Non-pigmented ciliary epithelial cell (primary cell): ENCODE data around the gene ROS1.
A peak's percentile ranks its signal among the peaks of the same experiment; 100 is the strongest.

Experiments used
- DNase-seq: peaks from one replicate; pipeline ENCODE4 v3.0.0-alpha.2; 2010; ENCODE audit warnings: low read depth

ROS1 gene

DNA sequence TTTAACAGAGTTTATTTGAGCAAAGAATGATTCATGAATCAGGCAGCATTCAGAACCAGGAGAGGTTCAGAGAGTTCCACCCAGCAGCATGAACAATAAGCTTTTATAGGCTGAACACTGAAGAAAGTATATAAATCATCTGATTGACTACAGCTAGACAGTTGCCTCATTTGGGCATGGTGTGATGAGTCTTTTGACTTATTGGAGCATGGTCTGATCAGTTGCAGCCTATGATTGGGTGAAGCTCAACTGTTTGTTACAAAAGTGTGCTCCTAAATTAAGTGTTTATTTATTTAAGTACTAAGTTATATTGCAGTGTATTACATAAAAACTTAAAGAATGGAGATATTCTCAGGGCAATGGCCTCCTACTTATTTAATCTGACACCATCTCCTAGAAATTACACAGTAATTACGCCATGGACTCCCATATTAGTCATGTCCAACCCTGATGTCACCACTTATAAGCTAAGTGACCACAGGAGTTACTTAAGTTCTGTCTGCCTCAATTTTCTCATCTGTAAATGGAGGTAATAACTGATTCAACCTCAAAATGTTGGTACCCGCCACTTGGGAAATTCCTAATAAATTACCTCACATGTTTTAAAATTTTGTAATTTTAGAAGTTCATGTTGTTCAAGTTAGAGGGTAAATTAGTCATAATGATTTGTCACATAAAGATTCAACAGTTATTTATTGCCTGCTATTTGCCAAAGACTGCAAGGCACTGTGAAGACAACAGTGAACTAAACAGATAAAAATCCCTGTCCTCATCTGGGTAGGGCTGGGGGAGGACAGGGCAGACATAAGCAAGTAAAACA is 15.2 kb upstream of the ROS1 start:
- peak; percentile 87 for DNase-seq

DNA sequence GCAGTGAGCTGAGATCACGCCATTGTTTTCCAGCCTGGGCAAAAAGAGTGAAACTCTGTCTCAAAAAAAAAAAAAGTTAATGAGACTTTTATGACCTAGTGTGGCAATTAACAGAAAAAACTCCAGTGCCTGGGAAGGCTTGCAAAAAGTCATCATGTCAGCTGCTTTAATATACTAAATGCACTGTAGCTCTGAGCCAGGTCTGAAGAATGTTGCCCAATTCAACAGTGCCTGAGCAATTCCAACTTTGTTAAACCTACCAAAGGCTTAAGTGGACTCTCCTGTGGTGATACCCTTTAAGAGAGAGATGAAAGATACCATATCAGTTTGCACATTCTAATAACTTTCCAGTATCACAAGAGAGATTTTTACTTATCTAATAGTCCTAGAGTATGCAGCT is 6.5 kb upstream of the ROS1 start:
- DNase-seq, result no peak

DNA sequence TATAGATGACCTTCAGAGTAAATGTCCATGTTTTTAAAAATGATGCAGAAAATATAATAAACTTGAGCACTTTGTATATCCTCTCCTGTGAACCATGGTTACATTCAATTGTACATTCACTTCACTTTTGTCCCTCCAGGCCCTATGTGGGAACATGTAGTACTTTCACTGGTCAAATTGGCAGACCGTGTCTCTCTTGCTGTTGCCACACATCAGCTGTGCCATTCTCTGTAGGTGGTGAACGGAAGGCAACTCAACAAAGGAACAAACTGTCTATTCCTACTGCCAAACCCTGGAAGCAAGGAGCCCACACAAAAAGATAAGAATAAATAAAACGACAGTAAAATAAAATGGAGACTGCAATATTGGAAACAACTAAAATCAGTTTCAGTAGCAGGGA is 2.0 kb downstream of the ROS1 start:
- no peak for DNase-seq

DNA sequence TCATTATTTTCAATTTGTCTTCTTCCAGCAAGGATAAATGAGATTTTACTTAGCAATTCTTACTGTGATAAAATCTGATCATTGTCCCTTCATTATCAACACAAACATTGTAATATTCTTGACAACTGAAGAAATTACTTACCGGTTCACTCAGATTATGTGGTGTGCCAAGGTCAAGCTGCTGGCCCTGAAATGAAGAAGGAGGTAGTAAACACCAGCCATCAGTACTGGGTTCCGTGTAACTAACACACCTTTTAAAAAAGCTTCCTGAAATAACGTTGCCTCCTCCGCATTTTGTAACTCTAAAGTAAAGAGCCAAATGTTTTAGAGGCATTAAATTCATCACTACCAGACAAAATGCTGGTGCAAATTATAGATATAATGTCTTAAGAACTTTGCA is 7.4 kb downstream of the ROS1 start:
- DNase-seq, result no peak

DNA sequence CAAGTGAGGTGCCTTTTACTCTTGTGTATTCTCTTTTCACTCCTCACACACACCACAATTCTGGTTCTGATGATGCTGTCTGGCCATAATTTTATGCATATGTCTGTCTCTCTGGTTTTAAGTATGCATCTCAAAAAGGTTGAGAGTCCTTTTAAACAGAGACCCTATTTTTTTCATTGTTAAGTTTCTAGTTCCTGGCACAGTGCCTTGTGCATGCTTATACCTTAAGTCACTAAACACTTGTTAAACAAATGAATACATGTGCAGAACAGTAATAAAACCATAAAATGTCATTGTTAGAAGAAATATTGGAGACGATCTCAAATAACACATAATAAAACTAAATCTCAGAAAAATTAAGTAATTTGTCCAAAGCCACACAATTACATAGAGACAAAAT is 7.9 kb downstream of the ROS1 start:
- no peak for DNase-seq

DNA sequence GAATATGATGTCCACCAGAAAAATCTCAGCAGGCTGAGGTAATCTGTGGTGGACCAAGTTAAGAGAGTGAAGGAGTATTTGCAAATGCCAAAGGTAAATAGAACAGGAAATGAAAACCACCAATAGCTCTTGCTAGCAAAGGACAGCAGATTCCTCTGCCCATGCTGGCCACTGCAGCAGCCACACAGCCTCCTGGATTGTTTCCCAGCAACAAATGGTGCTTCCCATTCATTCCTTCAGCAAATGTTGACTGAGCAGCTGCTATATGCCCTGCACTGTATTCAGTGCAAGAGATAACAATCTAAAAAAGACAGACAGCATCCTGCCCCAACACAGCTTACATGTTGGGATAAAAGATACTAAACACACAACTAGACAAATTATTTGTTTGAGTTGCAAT is 11.0 kb downstream of the ROS1 start:
- DNase-seq, result no peak

DNA sequence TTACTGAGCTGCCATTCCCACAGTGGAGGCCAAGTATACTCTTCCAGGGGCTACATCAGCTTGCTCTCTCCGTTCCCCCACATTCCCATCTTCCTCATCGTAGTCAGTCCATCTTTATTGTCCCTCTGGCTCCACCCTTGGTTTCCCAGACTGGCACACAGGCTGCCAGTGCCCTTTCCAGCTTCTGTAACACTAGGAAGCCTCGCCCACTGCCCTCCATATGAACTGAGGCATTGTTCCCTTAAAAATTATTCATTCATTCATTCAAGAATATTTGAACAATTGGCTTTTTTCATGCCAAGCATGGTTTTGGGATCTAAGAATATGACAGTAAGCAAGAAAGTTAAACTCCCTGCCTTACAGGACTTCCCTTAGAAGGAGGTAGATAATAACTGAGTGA is 14.3 kb downstream of the ROS1 start:
- DNase-seq, result no peak

DNA sequence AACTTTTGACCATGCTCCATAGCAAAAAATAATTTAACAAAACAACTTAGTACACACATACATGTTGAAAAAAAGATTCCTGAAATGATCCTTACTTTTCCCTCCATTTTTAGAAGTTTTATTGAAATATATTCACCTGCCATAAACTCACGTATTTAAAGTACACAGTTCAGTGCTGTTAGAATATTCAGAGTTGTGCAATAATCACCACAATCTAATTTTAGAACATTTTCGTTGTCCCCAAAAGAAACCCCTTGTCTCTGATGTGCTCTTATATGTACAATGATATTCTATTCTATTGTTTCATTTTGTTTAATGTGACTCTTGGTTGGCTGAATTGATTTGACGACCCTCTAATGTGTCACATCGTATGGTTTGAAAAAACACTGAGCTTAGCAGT is 15.9 kb downstream of the ROS1 start:
- DNase-seq, result no peak

DNA sequence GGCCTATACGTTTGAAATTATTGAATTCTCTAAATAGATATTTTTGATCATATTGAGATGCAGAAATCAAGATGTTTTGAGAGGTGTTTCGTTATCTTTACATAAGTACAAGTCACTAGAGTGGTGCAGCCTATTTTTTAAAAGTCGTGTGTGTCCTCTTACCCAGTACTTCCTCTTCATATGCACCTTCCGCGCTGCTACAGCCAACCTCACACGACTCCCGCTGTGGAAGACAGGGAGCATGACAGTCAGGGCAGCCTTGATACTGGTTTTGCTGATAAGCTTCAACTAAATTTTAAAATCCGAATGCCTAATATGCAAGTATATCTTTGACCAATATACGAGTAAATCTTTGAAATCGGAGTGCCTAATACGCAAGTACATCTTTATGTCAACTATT is 16.3 kb downstream of the ROS1 start:
- no peak for DNase-seq

DNA sequence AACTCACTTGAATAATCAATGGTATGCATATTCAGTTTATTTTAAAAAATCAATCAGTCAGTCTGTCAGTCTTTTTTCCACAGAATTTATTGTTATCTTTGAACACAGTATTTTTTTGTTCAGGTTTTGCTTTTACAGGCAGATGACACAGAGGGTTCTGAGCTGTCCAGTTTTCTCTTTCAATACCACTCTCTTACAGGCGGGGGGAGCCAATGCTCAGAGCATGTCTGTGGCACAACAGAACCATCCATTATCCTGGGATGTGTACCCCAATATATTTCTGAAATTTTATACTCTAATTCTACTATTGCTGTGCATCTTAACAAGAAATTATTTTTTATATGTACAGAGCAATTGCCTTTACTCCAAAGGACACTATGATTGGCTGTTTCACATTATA is 21.2 kb downstream of the ROS1 start:
- no peak for DNase-seq

DNA sequence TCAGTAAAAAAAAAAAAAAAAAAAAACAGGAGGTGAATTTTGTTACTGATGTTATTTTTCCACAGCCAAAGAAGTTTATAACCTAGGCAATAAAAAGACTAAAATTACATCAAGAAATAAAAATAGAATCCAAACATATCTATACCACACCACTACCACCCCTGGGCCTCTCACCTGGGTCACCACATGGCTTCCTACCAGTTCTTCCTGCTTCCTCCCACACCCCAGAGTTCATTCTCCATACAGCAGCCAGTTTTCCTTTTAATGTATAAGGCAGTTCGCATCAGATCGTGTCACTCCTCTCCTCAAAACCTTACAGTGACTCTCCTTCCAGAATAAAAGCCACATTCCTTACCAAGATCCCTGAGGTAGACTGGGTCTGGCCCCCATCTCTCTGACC is 23.9 kb downstream of the ROS1 start:
- DNase-seq, result no peak

DNA sequence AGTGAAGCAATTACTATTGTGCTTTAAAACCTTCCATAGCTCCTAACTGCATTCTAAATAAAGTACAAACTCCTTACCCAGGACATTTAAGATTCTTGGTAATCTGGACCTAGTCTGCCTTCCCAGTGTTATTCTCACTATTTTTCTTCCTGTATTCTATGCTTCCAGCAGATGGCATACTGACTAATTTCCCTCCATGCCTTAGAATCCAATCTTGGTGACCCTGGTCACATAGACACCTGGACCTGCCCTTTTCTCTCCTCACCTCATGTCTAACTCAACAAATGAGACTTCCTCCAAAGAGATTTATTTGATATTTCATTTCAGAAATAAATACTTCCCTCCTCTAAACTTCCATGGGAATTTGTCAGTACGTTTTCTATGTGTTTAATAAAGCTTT is 25.8 kb downstream of the ROS1 start:
- DNase-seq, result no peak

DNA sequence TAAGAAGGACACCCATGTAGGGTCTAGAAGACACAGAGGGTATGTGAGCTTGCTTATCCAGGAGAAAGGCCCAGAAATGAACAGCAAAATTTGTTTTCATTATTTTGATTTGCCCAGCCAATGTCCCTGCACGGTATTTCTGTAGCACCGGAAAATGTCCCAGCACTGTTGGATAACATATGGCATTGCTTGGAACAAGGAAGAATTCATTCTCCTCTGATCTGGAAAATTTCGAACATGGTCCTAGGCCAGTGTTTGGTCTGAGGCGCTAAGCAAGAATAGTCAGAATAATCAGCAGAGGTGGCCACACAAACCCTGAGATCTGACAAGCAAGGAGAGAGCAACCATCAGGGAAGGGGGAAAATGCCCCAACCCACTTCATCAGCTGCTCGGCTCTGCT is 26.6 kb downstream of the ROS1 start:
- DNase-seq, result no peak

DNA sequence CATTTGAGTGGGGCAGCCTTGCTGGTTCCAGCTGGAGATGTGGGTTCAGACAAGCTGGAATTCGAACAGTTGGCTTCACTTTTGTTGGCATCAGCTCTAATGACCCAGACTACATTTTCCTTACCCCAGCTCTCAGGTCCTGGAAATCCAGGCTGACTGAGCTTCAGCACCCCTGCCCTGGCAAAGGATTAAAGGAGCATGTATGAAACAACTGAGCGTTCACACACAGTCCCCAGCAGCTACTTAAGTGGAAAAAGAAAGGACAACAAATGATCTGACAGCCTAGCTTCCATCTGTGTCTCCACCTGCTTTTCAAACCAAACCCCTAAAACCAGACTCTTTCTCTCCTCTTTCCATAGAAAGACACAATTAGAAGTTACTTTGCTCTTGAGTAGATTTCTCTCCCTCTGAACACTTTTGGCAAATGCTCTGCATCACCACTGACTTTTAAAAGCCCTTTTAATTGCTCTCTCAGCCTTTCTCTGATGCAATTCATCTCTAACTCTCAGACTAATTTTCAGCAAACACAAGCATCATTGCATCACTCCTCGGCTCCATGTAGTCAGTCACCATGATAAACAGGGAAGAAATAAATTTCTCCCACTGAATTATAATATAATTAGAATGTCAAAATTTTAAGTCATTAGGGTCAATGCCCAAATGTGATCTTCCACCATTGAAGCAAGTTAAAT is 28.1 kb downstream of the ROS1 start:
- no peak for DNase-seq

DNA sequence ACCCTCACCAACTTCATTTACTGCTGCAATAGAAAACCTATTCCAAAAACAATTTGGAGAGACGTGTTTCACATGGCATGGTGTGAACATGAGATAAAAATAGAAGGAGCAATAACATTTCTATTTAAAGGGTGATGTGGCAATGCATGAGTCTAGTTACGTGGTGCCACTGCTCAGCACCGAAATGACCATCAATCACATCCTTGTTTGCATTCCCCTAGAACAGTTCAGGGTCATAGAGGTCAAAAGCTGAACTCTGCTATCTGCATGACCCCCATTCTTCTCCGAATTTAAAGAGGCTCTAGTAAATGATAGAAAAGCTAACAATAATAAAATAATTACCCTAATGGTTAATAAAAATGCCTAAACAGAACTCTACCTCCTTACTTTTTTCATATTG is 29.5 kb downstream of the ROS1 start:
- no peak for DNase-seq

DNA sequence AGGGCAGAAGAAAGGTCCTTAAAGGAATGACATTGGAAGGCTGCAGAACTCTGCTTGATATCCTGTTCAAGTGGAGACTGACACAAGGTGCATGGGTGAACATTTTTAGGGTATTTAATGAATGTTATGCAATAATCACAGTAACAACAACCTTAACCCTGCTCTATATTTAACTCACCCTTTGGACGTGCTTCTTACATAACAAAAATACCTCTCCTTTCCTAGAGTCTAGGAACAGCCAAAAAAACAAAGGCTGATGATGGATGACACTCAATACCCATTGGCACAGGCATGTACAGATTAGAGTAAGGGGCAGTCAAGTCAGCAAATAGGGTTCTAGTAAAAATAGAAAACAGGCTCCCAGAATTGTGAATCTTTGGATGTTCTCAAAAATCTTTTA is 30.6 kb downstream of the ROS1 start:
- DNase-seq, result no peak

DNA sequence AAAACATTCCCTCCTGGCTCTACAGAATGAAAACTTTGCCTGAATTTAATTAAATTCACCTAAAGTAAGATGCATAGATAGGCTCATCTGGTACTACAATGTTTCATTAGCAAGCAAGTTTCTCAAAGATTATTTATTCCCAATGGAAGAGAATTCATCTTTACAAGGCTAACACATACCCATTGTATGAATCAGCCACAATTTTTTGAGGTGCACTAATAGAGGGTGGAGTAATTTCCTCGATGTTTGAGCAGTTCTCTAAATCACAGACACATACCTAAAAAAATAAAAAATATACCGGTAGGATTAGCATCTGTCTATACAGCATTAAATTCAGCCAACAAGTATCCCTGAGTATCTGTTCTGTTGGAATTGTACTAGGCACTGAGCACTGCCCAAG is 32.7 kb downstream of the ROS1 start:
- DNase-seq, result no peak

DNA sequence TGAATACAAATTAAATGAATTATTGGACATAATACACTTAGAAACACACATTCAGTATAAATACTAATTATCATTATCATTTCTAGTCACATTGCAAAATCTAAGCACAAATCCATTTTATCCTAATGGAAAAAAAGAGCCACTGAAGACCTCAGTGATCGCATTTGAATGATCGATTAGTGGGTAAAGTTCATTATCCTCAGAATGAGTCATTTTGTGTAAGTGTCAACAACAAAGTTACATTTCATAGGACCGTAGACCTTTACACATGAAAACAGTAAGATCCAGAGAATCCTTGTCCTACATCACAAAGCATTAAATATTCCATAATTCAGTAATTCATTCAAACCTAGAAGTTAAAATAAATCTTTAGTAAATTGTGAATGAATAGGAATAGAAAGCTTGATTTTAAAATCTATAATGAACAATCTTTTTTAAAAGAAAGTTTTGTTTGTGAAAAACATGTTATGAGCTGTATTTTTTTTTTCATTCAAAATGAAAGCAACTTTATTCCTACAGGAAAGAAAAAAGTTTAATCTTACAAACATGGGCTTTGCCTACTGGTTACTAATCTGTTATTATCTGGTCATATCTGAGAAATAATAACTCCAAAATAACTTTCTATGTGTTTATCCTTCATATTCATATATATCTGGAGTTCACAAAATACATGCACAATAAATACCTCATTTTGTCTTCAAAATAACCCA is 33.7 kb downstream of the ROS1 start:
- DNase-seq, result no peak

DNA sequence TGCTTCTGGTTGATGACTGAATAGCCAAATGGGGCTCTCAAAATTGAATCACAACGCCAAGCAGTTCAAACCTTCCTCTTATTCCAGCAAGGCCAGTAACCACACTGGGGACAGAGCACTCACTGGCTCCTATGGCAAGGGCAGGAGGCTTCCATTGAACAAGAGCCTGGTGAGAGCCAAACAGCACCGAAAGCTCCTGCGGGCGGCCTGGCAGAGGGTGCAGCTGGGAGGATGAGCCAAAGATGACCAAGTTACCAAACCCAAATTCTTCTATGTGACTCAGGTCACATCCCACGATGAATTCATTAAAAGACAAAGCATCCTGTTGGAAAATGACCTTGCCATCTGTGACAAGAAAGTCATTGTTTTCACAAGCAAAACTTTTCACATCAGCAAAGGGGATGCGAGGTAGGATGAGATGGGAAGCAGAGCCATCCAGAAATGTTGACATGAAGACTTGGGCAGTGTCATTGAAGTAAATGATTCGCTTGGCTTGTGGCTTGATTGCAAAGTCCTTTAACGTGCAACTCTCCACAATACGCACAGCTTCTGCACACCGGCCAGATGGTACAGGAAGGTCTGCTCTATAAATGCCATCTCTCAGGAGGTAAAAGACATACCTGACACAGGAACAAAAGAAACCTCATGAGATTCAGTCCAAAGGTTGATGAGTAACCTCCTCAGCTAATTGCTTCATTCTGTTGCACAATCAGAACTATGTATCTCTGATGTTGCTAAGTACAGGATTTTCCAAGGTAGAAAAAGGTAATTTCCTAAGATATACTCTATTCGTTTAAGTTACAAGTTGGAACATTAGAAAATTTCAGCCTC is 36.3 kb downstream of the ROS1 start:
- DNase-seq, result no peak

DNA sequence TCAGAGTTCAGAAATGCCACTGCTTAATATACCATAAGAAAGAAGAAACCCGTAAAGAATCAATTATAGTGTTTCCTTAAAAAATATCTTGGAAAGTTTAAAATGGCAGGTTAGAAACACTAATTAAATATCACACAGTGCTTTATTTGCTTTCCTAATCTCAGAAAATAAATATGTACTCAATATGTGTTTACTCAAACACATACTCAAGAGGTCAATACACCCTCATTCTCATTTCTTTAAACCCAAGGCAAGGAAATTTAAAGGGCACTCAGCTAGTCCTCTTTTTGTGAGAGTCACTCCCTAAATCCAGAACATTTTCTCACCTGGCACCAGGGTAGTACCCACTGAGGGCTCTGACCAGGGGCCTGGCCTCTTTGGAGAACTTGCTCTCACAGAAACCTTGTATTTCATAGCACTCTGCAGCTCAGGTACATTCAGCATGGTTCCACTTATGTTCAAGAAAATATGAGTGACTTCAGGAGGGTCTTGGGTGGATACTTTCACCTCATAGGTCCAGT is 38.2 kb downstream of the ROS1 start:
- DNase-seq, result no peak

DNA sequence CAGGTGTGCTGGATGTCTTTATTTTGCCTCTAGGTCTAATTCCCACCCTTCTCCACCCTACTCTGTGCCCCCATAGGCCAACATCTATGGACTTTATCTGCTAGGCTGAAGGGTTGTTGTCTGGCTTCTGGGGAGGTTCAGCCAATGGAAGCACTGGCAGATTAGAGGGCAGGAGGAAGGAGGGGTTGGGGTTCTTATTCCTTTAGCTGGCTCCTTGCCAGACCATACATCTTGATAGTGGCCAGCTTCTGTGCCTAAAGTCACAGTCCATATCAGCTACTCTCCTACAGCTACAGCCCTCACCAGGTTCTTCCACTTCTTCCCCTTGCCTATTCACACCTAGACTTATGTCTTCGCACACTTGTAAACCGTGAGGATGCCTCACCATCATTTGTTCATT is 41.1 kb downstream of the ROS1 start:
- DNase-seq, result no peak

DNA sequence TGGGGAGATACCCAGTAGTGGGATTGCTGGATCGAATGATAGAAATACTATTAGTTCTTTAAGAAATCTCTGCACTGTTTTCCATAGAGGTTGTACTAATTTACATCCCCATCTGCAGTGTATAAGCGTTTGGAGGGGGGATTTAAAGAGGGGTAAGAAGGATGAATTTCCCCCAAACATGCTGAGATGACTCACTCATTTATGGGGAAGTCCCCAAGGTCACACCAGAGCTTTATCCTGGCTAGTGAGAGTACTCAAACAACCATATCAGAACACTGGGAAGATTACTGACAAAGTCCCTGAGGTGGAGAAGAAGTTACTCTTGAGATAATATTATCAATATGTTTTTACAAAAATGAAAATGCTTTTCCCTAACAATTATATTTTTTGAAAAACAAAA is 44.0 kb downstream of the ROS1 start:
- no peak for DNase-seq
